Heart left ventricle (tissue), 16 donors: Measurements from ENCODE around the gene WDTC1. TPM values are rescaled to one million over a fixed set of nuclear protein-coding genes. Genes with fewer than 3 reads are reported as not detected.

Experiments
- ATAC-seq, 4 donors: fragments of 200-7000 bp; cut with Tn5 transposase; one replicate each; pipeline ENCODE4 v1.9.1; 2020 to 2022; ENCODE audit warnings: moderate library complexity in 4 of 4, mild to moderate bottlenecking in 3 of 4, moderate number of reproducible peaks in 1 of 4
- DNase-seq, 5 donors: peaks; one replicate each; pipeline ENCODE4 v3.0.0-alpha.2; 2020
- H3K27ac ChIP-seq, 12 donors: fragments of 200-600 bp; sonication (generic) in 4 of 12; one replicate each; pipeline versions ENCODE4 v1.5.0 to v1.8.0; 2016 to 2022; ENCODE audit warnings: mild to moderate bottlenecking in 2 of 12
- H3K27me3 ChIP-seq, 9 donors: fragments of 200-600 bp; sonication (generic) in 2 of 9; one replicate each; pipeline versions ENCODE4 v1.5.1 to v1.8.0; 2016 to 2022; ENCODE audit warnings: mild to moderate bottlenecking in 3 of 9
- H3K36me3 ChIP-seq, 9 donors: fragments of 200-600 bp; sonication (generic) in 2 of 9; one replicate each; pipeline versions ENCODE4 v1.5.0 to v1.8.0; 2018 to 2022; ENCODE audit warnings: mild to moderate bottlenecking in 2 of 9
- H3K4me1 ChIP-seq, 12 donors: fragments of 200-600 bp; sonication (generic) in 4 of 12; one replicate each; pipeline versions ENCODE4 v1.5.0 to v1.8.0; 2016 to 2022; ENCODE audit warnings: mild to moderate bottlenecking in 3 of 12
- H3K4me3 ChIP-seq, 12 donors: fragments of 200-600 bp; sonication (generic) in 4 of 12; one replicate each; pipeline versions ENCODE4 v1.5.0 to v1.8.0; 2017 to 2022; ENCODE audit warnings: mild to moderate bottlenecking in 9 of 12, moderate library complexity in 4 of 12
- H3K9me3 ChIP-seq, 12 donors: fragments of 200-600 bp; sonication (generic) in 4 of 12; one replicate each; pipeline versions ENCODE4 v1.5.0 to v1.8.0; 2016 to 2022; ENCODE audit warnings: mild to moderate bottlenecking in 1 of 12
- POLR2A ChIP-seq, 2 donors: fragments of 450-650 bp; IDR thresholded peaks; one replicate each; pipeline ENCODE4 v1.6.1; 2017; ENCODE audit warnings: antibody characterized with exemption in 2 of 2, mild to moderate bottlenecking in 2 of 2, moderate library complexity in 2 of 2
- WGBS, 4 donors: extraction: QIAGEN DNeasy Blood & Tissue Kit in 2 of 4; methylation state at CpG; one replicate each; pipeline versions ENCODE4 v1.1.5 to v1.1.7; 2013 to 2018; 5-methylcytosine and 5-hydroxymethylcytosine counted together
- intact Hi-C, 10 donors: fragments of 100-400 bp; cut with DNase I; formaldehyde crosslinking; loops; one replicate each; pipeline versions ENCODE4 v1.11.1 to v1.14.2; 2022
- polyA plus RNA-seq, 2 donors: library from polyadenylated mRNA; stranded (reverse); fragments of 200-250 nt; gene quantifications; one replicate each; pipeline ENCODE4 v1.2.3, GENCODE V29; 2013
- total RNA-seq, 9 donors: library from RNA; depleted of rRNA in 2 of 9; stranded (reverse); fragments of >200 nt in 2 of 9; fragmentation: NEBNext Ultra II Directional in 3 of 9; extraction: Animal tissue kit (Norgen Biotek cat#: 25700) in 3 of 9; gene quantifications; one replicate each; pipeline versions ENCODE4 v1.1.0 to v1.2.4, GENCODE V29; 2016 to 2023
- TF ChIP-seq, protein P1 (sequence below), 12 donors: fragments of 200-600 bp; sonication (generic) in 4 of 12; IDR thresholded peaks; one replicate each; pipeline versions ENCODE4 v1.5.0 to v1.8.0; 2018 to 2022; ENCODE audit warnings: antibody characterized with exemption in 12 of 12, mild to moderate bottlenecking in 5 of 12
- donor health status: ischemic (EF 13 %, LVEDD 7.1; RV severe dilation, severe dysfunction).
- donor health status: healthy with polysubstance abuse.
- donor health status: DM: no; HTN: yes; CAD: no.
- donor health status: DM: no; HTN: no; CAD: no.
- donor health status: ischemic (EF 25% LVEDD 6.9; RV normal size, moderate dysfunction).
- donor health status: ischemic (EF 25% LVEDD 5.7; RV mildly dilated, moderate dysfunction).
- donor health status: healthy.
- donor health status: DM: yes; HTN: yes; CAD: no.
- donor health status: ischemic (EF 35%, LVEDD 5.7; RV mildly dilated, moderate dysfunction).
- donor health status: nonischemic (EF 11% LVEDD 7.7; RV severe dilation, severe dysfunction).
- donor health status: DM: yes; HTN: yes; CAD: no.
- donor health status: PGD.
- donor health status: ischemic (EF 29% LVEDD 5.4; RV normal size, mild dysfunction).
- donor health status: nonischemic (EF 23%, LVEDD 6.1; RV moderate dilation, normal function).

Gene WDTC1
- total and polyA plus RNA-seq, 11 donors: 30.8 to 94.5 (median 59.6) TPM

DNA sequence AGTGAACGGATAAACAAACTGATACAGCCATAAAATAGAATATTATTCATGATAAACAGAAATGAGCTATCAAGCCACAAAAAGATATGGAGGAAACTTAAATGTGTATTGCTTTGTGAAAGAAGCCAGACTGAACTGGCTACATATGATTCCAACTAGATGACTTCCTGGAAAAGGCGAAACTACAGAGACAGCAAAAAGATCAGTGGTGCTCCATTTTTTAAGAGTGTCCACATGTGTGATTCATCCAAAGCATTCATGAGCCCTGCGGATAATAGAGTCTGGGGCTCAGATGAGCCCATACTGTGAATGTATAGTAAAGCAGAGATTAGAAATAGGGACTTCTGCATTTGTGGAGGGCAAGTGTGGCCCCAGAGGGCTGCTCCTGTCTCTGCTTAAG is 79.7 kb downstream of the WDTC1 start:
- Histone ChIP-seq H3K4me3 (no peak overlapping the region), H3K27me3 (peaks cover 0 to 5% (median 0%) of the 10 kb centered on the region in 9 donors), H3K4me1 (peaks cover 0 to 6% (median 0%) of the 10 kb centered on the region in 12 donors), H3K36me3 (peaks cover 0 to 12% (median 0%) of the 10 kb centered on the region in 9 donors), H3K27ac (no peak overlapping the region), H3K9me3 (no peaks in the 10 kb centered on the region)
- ATAC-seq (no peak), DNase-seq (no peak)
- intact Hi-C loops: loop anchor here in 1 of 10 donors (5.0 kb wide), 1 partner anchor 38 kb away; no protein-coding TSS in a partner anchor
- TF ChIP-seq, protein P1, sequence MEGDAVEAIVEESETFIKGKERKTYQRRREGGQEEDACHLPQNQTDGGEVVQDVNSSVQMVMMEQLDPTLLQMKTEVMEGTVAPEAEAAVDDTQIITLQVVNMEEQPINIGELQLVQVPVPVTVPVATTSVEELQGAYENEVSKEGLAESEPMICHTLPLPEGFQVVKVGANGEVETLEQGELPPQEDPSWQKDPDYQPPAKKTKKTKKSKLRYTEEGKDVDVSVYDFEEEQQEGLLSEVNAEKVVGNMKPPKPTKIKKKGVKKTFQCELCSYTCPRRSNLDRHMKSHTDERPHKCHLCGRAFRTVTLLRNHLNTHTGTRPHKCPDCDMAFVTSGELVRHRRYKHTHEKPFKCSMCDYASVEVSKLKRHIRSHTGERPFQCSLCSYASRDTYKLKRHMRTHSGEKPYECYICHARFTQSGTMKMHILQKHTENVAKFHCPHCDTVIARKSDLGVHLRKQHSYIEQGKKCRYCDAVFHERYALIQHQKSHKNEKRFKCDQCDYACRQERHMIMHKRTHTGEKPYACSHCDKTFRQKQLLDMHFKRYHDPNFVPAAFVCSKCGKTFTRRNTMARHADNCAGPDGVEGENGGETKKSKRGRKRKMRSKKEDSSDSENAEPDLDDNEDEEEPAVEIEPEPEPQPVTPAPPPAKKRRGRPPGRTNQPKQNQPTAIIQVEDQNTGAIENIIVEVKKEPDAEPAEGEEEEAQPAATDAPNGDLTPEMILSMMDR (IDR thresholded peaks at IDR 0.05): no peak
- TF ChIP-seq POLR2A (IDR thresholded peaks at IDR 0.05): no peak
- 65 to 80% (median 77%) methylated on average over 3 of the region's 3 CpGs for WGBS, 4 donors

DNA sequence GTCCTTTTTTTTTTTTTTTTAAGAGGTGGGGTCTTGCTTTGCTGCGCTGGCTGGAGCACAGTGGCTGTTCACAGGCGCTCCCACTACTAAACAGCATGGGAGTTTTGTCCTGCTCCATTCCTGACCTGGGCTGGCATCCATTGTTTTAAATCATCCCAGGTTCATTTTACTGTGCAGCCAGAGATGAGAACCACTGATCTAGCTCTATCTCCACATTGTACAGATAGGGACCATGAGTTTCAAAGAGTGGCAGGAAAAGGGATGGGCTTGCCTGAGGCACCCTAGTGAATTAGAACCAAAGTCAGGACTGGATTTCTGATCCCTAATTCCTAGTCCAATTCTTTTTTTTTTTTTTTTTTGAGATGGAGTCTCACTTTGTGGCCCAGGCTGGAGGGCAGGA is 80.3 kb downstream of the WDTC1 start:
- no peak for TF ChIP-seq POLR2A (IDR thresholded peaks at IDR 0.05)
- TF ChIP-seq, protein P1 (IDR thresholded peaks at IDR 0.05): no peak

DNA sequence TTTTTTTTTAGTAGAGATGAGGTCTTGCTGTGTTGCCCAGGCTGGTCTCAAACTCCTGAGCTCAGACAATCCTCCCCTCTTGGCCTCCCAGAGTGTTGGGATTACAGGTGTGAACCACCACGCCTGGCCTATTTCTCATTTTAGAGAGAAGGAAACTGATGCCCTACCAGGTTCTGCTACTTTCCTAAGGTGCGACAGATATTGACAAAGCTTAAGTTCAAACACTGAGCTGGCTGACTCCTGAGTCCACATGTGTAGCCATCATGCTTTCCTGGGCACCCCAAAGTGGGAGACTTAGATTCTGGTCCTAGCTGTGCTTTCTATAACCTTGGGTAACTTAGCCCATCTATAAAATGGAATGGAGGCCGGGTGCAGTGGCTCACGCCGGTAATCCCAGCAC is 82.4 kb downstream of the WDTC1 start:
- Histone ChIP-seq H3K4me3 (no peak overlapping the region), H3K27me3 (peaks cover 0 to 5% (median 0%) of the 10 kb centered on the region in 9 donors), H3K9me3 (no peaks in the 10 kb centered on the region), H3K4me1 (peaks cover 0 to 9% (median 0%) of the 10 kb centered on the region in 12 donors), H3K27ac (no peak overlapping the region), H3K36me3 (peaks cover 0 to under 1% (median 0%) of the 10 kb centered on the region in 9 donors)
- TF ChIP-seq POLR2A (IDR thresholded peaks at IDR 0.05): no peak
- TF ChIP-seq, protein P1 (IDR thresholded peaks at IDR 0.05): no peak
- DNase-seq: no peak
- WGBS, 4 donors: 85 to 94% (median 91%) methylated on average over 5 of the region's 5 CpGs
- intact Hi-C loops: no loop called here
- ATAC-seq: no peak

More for the DNA sequence above, 80.3 kb downstream of the WDTC1 start:
- Histone ChIP-seq H3K27ac (no peak overlapping the region), H3K36me3 (peaks cover 0 to 12% (median 0%) of the 10 kb centered on the region in 9 donors), H3K27me3 (peaks cover 0 to 5% (median 0%) of the 10 kb centered on the region in 9 donors), H3K9me3 (no peaks in the 10 kb centered on the region), H3K4me3 (no peak overlapping the region), H3K4me1 (peaks cover 0 to 6% (median 0%) of the 10 kb centered on the region in 12 donors)
- DNase-seq: no peak
- 59 to 73% (median 64%) methylated on average over 2 of the region's 2 CpGs for WGBS, 4 donors
- ATAC-seq: no peak
- intact Hi-C loops: loop anchor here in 1 of 10 donors (5.0 kb wide), 1 partner anchor 38 kb away; no protein-coding TSS in a partner anchor

DNA sequence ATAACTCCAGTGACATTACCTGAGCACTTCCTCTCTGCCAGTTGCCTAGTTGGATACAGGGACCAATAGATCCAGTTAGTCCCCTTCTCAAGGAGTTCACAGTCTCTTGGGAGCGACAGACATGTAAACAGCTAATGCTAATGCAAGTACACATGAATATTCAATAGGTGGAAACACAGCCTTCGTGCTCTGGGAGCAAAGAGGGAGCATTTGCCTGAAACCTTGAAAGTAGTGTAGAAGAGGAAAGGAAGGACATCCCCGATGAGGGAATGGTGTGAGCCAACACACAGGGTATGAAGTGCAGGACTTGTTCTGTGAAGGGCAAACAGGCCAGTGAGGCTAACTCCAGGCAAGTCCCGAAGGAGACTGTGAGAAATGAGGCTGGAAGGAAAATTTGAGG is 83.7 kb downstream of the WDTC1 start:
- intact Hi-C loops: no loop called here

More for the DNA sequence above, 83.7 kb downstream of the WDTC1 start:
- no peak for ATAC-seq
- H3K36me3 ChIP-seq: no peaks in the 10 kb centered on the region
- WGBS, 4 donors: 20 to 33% (median 29%) methylated on average over 4 of the region's 4 CpGs
- peaks cover 2 to 15% (median 5%) of the 10 kb centered on the region in 12 donors for H3K4me1 ChIP-seq
- no peaks in the 10 kb centered on the region for H3K9me3 ChIP-seq
- TF ChIP-seq POLR2A (IDR thresholded peaks at IDR 0.05): no peak
- TF ChIP-seq, protein P1 (IDR thresholded peaks at IDR 0.05): no peak
- no peak for DNase-seq
- no peak overlapping the region for H3K4me3 ChIP-seq
- peaks cover 0 to 5% (median 0%) of the 10 kb centered on the region in 9 donors for H3K27me3 ChIP-seq
- no peak overlapping the region for H3K27ac ChIP-seq
